ENCODE measurements around the gene VAMP7. TPM values are rescaled to one million over a fixed set of nuclear protein-coding genes. Genes with fewer than 3 reads are reported as not detected.

The VAMP7 gene
- total and polyA plus RNA-seq, 2 of the 13 experiments (the other 11 are each of a cell fraction or from before 2014, with no cell fraction given), result 13.4 to 20.7 TPM

DNA sequence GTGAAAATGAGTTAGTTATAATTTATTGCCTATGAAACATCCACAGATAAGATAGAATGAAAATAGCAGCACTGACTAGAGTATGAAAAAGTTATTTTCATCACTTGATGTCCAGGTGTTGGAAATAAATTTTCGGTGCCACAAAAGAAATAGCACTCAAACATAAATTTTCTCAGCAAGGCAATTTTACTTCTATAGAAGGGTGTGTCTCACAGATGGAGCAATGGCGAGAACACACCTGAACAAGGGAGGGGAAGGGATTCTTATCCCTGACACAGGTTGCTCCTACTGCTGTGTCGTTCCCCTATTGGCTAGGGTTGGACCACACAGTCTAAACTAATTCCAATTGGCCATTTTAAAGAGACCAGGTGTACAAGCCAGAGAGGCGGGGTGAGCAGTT, 13.3 kb upstream of the VAMP7 start:
- ATAC-seq (no peak), FAIRE-seq (no peak), DNase-seq (ENCODE audit: low spot score) (no peak)
- 3% methylated on average over 4 of the region's 4 CpGs for WGBS (ENCODE audit: low lambda C conversion rate)
- H3K4me2 ChIP-seq (ENCODE audit: low read depth, low read length), result no peak overlapping the region
- no peak overlapping the region for H2AFZ ChIP-seq (ENCODE audit: low read length)
- in situ Hi-C loops (cut with HindIII; ENCODE audit: extremely low pct_ligation_motif_present, low pct_unique_long_range_greater_than_20kb) (no loop called here), intact Hi-C loops (cut with micrococcal nuclease; ENCODE audit: unreplicated experiment) (no loop called here)
- H3K27me3 ChIP-seq (ENCODE audit: control insufficient read depth in 1 of 2, insufficient read depth in 2 of 2, low read length in 2 of 2), result no peaks in the 10 kb centered on the region
- H3K9ac ChIP-seq (ENCODE audit: insufficient read depth, low read depth, low read length), result no peak overlapping the region
- H3K79me2 ChIP-seq (ENCODE audit: insufficient read depth, low read length), result no peaks in the 10 kb centered on the region
- no peaks in the 10 kb centered on the region for H4K20me1 ChIP-seq (ENCODE audit: insufficient read depth, low read length)
- no TSS peak for BruUV-seq (replicated peaks)
- peaks cover 55% of the 10 kb centered on the region for H3K9me3 ChIP-seq (ENCODE audit: low read length)
- CTCF ChIA-PET (ENCODE audit: low intra/inter-chr PET ratio, low total read pairs), result no interaction called here
- no peaks in the 10 kb centered on the region for H3K4me1 ChIP-seq (ENCODE audit: insufficient read depth, low read length)
- H3K36me3 ChIP-seq (replicated peaks in 1 of 2; ENCODE audit: control insufficient read depth in 1 of 2, insufficient read depth in 2 of 2, low read length in 2 of 2), result no peaks in the 10 kb centered on the region
- H3K27ac ChIP-seq (ENCODE audit: extremely low read length, insufficient read depth, low read length), result no peak overlapping the region
- H3K4me3 ChIP-seq (replicated peaks in 1 of 3; ENCODE audit: insufficient read depth in 1 of 3, low read depth in 2 of 3, low read length in 3 of 3), result no peak overlapping the region
- POLR2A ChIA-PET, result no interaction called here
- TF ChIP-seq POGK (CRISPR knock-in tag; conservative IDR thresholded peaks at IDR 0.05) (no peak), ZNF772 (CRISPR knock-in tag; IDR thresholded peaks at IDR 0.05) (no peak), ZNF33A (CRISPR knock-in tag; IDR thresholded peaks at IDR 0.05; ENCODE audit: borderline replicate concordance) (no peak), ATF2 (CRISPR knock-in tag; IDR thresholded peaks at IDR 0.05) (no peak)
- TF ChIP-seq, protein P1, sequence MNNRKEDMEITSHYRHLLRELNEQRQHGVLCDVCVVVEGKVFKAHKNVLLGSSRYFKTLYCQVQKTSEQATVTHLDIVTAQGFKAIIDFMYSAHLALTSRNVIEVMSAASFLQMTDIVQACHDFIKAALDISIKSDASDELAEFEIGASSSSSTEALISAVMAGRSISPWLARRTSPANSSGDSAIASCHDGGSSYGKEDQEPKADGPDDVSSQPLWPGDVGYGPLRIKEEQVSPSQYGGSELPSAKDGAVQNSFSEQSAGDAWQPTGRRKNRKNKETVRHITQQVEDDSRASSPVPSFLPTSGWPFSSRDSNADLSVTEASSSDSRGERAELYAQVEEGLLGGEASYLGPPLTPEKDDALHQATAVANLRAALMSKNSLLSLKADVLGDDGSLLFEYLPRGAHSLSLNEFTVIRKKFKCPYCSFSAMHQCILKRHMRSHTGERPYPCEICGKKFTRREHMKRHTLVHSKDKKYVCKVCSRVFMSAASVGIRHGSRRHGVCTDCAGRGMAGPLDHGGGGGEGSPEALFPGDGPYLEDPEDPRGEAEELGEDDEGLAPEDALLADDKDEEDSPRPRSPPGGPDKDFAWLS (CRISPR knock-in tag; IDR thresholded peaks at IDR 0.05; ENCODE audit: borderline replicate concordance), result no peak
- TF ChIP-seq, protein P2, sequence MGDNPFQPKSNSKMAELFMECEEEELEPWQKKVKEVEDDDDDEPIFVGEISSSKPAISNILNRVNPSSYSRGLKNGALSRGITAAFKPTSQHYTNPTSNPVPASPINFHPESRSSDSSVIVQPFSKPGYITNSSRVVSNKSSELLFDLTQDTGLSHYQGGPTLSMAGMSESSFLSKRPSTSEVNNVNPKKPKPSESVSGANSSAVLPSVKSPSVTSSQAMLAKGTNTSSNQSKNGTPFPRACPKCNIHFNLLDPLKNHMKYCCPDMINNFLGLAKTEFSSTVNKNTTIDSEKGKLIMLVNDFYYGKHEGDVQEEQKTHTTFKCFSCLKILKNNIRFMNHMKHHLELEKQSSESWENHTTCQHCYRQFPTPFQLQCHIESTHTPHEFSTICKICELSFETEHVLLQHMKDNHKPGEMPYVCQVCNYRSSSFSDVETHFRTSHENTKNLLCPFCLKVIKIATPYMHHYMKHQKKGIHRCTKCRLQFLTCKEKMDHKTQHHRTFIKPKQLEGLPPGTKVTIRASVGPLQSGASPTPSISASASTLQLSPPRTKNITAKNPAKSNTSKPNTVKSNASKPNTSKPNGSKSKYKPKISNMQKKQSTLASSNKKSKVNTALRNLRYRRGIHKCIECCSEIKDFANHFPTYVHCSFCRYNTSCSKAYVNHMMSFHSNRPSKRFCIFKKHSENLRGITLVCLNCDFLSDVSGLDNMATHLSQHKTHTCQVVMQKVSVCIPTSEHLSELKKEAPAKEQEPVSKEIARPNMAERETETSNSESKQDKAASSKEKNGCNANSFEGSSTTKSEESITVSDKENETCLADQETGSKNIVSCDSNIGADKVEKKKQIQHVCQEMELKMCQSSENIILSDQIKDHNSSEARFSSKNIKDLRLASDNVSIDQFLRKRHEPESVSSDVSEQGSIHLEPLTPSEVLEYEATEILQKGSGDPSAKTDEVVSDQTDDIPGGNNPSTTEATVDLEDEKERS (CRISPR knock-in tag; IDR thresholded peaks at IDR 0.05), result no peak
- TF ChIP-seq, protein P3, sequence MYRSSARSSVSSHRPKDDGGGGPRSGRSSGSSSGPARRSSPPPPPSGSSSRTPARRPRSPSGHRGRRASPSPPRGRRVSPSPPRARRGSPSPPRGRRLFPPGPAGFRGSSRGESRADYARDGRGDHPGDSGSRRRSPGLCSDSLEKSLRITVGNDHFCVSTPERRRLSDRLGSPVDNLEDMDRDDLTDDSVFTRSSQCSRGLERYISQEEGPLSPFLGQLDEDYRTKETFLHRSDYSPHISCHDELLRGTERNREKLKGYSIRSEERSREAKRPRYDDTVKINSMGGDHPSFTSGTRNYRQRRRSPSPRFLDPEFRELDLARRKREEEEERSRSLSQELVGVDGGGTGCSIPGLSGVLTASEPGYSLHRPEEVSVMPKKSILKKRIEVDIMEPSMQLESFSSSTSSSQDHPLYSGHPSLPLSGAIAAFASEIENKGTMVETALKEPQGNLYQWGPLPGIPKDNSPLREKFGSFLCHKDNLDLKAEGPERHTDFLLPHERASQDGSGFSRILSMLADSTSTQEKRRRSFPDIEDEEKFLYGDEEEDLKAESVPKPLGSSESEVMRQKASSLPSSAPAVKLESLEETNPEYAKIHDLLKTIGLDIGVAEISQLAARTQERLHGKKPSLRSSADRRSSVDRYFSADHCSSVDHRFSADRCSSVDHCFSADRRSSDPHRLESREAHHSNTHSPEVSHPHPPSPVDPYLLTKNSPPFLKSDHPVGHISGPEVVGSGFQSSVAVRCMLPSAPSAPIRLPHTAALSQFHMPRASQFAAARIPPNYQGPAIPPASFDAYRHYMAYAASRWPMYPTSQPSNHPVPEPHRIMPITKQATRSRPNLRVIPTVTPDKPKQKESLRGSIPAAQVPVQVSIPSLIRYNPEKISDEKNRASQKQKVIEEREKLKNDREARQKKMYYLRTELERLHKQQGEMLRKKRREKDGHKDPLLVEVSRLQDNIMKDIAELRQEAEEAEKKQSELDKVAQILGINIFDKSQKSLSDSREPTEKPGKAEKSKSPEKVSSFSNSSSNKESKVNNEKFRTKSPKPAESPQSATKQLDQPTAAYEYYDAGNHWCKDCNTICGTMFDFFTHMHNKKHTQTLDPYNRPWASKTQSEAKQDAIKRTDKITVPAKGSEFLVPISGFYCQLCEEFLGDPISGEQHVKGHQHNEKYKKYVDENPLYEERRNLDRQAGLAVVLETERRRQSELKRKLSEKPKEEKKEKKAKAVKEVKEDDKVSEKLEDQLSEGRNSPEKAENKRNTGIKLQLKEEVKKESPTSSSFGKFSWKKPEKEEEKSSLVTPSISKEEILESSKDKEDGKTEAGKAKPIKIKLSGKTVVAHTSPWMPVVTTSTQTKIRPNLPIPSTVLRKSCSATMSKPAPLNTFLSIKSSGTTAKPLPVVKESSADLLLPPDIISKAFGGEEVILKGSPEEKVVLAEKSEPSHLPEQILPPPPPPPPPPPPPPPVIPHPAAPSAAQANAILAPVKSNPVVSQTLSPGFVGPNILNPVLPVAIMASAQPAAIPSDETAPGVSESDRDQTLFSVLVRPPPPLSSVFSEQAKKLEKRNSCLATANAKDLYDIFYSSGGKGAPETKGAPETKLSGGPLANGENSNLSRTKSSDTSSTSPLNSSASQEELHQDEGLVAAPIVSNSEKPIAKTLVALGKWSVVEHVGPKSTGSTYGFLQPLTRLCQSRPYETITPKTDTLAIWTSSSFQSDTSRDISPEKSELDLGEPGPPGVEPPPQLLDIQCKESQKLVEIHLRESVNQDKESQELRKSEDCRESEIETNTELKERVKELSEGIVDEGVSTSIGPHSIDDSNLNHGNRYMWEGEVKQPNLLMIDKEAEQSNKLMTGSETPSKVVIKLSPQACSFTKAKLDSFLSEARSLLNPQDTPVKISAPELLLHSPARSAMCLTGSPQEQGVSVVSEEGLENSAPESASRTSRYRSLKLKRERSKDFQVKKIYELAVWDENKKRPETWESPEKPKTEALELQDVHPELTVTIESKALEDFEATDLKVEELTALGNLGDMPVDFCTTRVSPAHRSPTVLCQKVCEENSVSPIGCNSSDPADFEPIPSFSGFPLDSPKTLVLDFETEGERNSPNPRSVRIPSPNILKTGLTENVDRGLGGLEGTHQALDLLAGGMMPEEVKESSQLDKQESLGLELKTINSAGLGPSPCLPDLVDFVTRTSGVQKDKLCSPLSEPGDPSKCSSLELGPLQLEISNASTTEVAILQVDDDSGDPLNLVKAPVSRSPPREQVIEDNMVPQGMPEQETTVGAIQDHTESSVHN (CRISPR knock-in tag; IDR thresholded peaks at IDR 0.05), result no peak
